NCI-H345 treated with DMSO at 0.1 percent for 48 hours (cell line): ENCODE measurements around the gene CLC.
"Not testable (repeated sequence)": the region's sequence is repeated elsewhere in the genome, so short reads cannot be mapped to it uniquely, and the experiment has no call there.

Experiments
- DNase-seq: peaks from one replicate; lab custom pipeline; 2025; ENCODE audit not compliant: unreplicated experiment; lab: John Stamatoyannopoulos, UW

Gene CLC

DNA sequence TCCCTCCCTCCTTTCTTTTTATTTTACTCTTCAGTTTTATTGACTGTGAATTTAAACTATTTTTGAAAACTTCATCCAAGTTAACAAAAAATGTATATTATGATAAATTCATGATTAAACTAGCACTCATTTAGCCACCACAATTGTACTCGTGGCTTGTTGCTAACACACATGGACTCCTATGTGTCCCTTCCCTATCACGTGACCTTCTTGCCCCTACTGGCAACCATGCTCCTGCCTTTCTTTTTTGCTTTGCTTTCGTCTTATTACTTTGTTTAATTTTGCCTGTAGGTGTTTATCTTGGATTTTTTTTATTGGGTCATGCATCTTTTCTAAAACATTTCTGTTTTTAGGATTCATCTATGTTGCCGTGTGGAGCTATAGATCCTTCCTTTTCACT lies 8.2 kb downstream of the CLC start:
- DNase-seq = no peak

GRCh38 chr19:39728040-39728439 lies 9.8 kb downstream of the CLC start:
- no peak for DNase-seq

DNA sequence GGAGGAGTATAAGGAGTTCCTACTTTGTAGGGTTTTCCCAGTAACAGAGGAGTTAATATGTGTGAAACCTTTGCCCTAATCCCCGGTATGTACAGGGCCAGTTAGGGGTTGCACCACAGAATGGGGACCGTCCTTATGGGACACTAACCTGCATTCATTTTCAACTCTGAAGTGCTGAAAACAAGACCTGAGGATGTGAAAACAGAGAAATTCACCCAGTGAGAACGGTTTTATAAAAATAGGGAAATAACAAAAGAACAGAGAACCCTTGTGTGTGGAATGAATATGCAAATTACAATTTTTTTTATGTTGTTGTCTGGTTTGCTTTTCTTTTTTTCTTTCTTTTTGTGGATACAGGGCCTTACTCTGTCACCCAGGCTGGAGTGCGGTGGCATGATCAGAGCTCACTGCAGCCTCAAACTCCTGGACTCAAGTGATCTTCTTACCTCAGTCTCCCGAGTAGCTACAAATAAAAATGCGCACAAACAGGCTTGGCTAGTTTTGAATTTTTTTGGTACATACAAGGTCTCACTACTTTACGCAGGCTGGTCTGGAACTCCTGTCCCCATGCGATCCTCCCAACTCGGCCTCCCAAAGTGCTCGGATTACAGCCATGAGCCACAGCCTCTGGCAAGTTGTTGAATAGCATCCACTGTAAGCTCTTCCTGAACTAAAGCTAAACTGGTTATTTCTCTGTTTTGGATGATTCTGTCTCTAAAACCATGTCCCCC lies 10.6 kb downstream of the CLC start:
- no peak for DNase-seq

- no peak for DNase-seq
Measured at GRCh38 chr19:39725995-39726394, 11.8 kb downstream of the CLC start.

DNA sequence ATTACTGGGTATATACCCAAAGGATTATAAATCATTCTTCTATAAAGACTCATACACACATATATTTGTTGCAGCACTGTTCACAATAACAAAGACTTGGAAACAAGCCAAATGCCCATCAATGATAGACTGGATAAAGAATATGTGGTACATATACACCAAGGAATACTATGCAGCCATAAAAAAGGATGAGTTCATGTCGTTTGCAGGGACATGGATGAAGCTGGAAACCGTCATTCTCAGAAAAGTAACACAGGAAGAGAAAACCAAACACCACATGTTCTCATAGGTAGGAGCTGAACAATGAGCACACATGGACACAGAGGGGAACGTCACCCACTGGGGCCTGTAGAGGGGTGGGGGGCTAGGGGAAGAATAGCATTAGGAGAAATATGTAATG lies 17.7 kb downstream of the CLC start:
- not testable (repeated sequence) for DNase-seq

DNA sequence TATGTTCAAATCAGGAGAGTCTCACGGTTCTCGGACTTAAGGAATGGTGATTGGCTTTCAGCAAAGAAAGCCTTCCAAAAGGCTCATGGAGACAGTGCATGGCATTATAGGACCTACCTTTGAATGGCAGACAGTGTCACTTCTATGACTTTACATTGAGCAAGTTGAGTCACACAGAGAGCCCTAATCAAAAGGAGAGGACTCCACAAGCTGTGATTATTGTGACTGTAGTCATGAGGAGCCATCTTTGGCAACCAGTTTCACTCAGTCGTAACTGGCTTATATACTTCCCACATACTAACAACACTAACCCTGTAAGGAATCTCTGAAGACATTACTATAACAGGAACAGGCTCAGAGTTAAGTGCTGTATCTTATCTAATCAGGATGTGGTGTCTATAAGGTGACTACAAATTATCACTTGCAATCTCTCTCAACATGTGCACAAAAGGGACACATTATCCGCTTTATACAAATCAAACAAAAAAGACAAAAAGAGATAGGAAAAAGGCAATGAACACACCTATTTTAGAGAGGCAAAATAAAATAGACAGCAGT lies 27.4 kb downstream of the CLC start:
- DNase-seq = no peak

DNA sequence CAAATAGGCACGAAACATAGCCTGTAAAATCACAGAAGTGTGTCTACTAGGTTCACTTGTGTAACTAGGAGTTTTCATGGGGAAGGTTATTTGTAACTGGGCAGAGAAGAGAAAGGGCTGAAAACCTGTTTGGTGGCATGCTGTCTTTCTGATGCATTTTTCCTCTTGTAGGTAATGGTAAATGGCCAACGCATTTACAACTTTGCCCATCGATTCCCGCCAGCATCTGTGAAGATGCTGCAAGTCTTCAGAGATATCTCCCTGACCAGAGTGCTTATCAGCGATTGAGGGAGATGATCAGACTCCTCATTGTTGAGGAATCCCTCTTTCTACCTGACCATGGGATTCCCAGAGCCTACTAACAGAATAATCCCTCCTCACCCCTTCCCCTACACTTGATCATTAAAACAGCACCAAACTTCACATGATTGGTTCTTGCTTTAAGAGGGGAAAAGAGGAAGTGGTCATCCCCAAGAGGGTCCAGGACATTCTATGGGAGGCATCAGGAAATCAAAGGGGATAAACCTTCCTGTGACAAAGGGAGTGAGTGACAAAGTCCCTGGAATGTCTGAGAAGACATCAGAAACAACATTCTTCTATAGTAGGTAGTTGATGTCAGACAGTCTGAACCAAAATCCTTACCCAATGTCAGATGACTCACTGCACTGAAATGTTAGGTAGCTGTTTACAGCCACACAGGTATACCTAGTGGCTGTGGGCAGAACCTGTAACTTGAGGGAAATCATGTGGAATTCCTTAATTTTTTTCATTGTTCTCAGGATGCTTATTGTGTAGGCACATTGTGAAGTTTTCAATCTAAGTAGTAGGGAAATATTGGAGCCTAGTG lies 28.6 kb downstream of the CLC start:
- no peak for DNase-seq

- DNase-seq = no peak
Measured at GRCh38 chr19:39708594-39708993, 29.2 kb downstream of the CLC start.

GRCh38 chr19:39705578-39706188 lies 32.1 kb downstream of the CLC start:
- DNase-seq = no peak

DNA sequence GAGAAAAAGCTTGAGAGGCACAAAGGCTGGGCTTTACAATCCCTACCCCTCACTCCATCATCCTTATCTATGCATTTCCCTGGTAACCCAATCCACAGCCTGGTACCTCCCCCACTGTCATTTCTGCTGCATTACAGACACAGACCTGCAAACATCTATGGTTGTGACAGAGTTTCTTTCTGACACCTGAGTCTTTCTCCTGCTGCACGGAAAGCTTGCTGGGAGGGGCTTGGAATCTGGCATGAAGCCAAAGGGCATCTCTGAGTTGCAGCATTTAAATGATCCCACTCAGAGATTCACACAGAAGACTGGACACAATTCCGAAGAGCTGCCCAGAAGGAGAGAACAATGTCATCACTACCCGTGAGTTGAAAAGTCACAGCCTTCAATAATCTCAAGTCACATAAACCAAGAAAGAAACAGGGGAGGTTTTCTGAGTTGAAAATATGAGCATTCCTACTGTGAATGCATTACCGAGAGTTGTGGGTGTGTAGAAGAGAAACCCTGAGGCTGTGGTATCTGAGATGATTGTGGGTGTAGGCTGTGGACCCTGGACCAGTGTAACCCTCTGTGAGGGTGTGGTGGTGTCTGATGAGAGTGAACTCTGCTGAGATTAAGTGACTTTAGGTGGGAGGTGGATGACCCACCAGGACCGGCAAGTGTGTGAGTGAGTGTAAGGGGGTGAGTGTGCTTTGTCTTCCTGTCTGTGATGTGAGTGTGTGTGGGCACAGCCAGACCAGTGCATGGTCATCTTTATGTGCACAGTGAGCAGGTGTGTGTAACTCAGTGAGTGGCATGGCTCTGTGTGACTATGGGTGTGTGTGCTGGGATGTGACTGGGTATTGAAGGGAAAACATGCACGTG lies 33.4 kb downstream of the CLC start, which contains the start of gene LGALS14:
Gene LGALS14 (plus strand): TSS at position 301 of the 864 bp plus-strand sequence. CDS start 48 bp downstream, at position 349.
- peak; percentile 46 for DNase-seq

GRCh38 chr19:39701291-39701690 lies 36.5 kb downstream of the CLC start:
- no peak for DNase-seq

DNA sequence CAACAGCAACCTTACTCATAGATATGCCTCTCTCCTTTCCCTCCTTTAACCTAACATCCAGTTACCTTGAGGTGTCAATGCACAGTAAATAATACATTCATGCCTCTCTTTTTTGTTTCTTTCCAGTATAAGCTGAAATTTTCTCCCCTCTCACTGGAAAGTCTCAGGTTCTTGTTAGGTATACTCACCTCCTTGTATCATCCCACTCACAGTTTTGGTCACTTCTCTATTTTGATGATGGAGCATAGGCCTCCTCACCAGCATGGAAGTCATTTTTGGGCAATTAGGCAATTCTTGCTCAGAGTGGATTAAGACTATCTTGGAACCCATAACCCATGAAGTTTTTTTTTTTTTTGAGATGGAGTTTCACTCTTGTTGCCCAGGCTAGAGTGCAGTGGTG lies 39.3 kb downstream of the CLC start:
- DNase-seq = no peak

GRCh38 chr19:39696387-39696786 lies 41.4 kb downstream of the CLC start:
- DNase-seq = no peak

GRCh38 chr19:39695759-39696158 lies 42.1 kb downstream of the CLC start:
- DNase-seq = no peak

DNA sequence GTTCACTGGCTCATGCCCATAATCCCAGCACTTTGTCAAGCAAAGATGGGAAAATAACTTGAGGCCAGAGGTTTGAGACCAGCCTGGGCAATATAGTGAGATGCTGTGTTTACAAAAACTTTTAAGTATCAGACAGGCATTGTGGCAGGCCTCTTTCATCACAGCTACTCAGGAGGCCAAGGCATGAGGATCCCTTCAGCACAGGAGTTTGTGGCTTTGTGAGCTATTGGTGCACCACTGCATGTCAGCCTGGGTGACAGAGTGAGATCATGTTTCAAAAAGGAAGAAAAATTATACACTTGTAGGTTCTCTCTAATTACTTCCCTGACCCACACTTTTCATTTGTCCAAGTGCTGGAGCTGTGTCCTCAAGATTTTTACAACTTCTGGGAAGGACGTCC lies 45.0 kb downstream of the CLC start:
- DNase-seq = no peak

DNA sequence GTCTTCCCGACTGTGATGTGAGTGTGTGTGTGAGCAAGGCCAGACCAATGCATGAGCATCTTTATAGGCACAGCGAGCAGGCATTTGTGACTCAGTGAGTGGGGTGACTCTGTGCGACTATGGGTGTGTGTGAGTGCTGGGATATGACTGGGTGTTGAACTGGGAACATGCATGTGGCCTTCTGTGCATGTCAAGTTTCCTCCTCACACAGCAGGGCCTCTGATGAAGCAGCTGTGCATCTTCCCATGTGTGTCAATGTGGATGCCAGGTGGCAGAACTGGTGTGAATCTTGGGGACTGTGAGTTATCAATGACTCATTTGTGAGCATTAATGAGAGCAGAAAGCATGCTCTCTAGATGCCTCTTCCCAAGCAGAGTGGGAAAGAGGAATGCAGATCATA lies 45.7 kb downstream of the CLC start:
- DNase-seq = no peak

GRCh38 chr19:39688637-39689036 lies 49.2 kb downstream of the CLC start:
- DNase-seq = not testable (repeated sequence)

DNA sequence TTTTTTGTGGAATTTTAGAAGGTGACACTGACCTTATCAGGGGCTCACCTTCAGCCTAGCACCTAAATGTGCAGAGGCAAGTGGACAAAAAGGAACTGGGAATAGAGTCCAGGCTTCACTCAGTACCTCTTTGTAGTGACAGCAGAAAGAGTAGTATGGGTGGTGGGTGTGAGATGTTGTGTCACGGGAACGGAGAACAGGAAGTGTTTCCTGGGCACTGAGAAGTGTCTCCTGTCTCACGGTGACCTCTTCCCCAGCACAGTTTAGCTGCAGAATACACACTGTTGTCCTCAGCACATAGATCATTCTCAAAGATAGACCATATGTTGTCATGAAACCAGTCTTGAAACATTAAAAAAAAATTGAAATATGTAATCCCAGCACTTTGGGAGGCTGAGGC lies 51.1 kb downstream of the CLC start:
- DNase-seq = no peak

DNA sequence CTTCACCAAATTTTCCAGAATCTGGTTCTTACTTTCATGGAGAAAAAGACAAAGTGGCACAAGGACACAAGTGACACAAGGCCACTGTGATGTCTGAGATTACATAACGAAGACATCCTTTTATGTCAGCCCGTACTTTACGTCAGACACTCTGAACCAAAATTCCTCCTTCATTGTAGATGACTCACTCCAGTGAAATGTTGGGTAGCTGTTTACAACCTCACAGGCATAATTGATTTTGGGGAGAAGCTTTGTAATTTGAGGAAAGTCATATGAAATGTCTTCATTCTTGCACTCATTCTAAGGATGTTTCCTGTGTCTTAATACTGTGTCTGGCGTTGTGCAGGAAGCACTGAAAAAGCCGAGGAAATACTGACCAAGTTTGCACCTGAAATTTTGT lies 53.6 kb downstream of the CLC start:
- no peak for DNase-seq

DNA sequence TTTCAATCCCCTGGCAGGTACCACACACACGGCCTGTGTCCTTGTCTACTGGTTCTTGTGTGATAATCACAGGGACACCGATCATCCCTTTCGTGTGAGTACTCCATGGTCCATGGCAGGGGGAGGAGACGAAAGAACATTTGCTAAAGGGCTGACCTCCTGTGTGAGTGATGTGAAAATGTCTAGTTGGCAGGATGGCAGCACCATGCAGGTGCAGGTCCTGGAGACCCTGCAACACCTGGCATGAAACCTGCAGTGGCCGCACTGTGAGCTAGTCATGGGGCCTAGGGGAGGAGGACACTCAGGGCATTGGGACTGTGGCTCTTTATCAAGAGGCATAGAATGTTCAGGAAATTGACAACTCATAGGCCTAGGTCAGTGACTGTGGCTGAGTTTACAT lies 56.4 kb downstream of the CLC start:
- no peak for DNase-seq
